ENCODE results near the gene SRRT. TPM values are rescaled to one million over a fixed set of nuclear protein-coding genes. Genes with fewer than 3 reads are reported as not detected.
A peak's percentile ranks its signal among the peaks of the same experiment; 100 is the strongest.

The SRRT gene
- total RNA-seq, 2 experiments from 2014 or later: 209 to 223 TPM

DNA sequence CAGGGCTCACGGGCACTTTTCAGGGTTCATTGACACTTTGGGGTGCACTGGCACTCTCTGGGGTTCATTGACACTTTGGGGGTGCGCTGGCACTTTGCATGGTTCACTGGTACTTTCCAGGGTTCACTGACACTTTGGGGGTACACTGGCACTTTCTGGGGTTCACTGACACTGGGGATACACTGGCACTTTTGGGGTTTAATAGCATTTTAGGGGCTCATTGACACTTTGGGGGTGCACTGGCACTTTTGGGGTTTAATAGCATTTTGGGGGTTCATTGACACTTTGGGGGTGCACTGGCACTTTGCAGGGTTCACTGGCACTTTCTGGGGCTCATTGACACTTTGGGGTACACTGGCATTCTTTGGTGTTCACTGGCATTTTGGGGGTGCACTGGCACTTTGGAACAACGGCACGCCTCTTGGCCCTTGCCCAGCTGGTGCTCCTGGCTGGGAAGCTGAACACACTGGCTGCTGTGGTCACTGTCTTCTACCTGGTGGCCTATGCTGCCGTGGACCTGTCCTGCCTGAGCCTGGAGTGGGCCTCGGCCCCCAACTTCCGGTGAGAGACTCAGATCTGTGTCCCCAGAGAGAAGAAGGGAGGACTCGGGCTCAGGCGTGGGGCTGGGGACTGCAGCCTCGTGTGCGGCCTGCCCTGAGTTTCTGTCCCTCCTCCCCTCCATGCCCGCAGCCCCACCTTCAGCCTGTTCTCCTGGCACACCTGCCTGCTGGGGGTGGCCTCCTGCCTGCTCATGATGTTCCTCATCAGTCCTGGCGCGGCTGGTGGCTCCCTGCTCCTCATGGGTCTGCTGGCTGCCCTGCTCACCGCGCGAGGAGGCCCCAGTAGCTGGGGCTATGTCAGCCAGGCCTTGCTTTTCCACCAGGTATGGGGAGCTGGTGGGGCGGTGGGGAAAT lies 13.9 kb upstream of the SRRT start:
- H3K27ac Mint-ChIP-seq: no peak overlapping the region
- intact Hi-C loops (cut with micrococcal nuclease): no loop called here
- CTCF ChIA-PET: no interaction called here

DNA sequence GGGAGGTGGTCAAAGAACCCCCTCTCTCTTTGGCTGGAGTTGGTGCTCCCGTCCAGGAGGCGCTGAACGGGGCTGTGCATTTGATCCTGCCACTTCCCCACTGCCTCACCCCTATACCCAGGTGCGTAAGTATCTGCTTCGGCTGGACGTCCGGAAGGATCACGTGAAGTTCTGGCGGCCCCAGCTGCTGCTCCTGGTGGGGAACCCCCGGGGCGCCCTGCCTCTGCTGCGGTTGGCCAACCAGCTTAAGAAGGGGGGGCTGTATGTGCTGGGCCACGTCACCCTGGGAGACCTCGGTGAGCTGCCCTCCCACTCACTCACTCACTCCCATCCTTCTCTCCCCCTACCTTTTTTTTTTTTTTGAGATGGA lies 13.3 kb upstream of the SRRT start:
- Mint-ChIP-seq H3K4me1 (ENCODE audit: low read depth) (no peaks in the 10 kb centered on the region), H3K27ac (no peak overlapping the region), H3K9me3 (no peaks in the 10 kb centered on the region), H3K4me3 (no peak overlapping the region), H3K36me3 (peaks cover 25% of the 10 kb centered on the region), H3K27me3 (no peaks in the 10 kb centered on the region)
- intact Hi-C loops (cut with micrococcal nuclease): no loop called here
- ChIA-PET POLR2A (no interaction called here), CTCF (no interaction called here)
- no peak for DNase-seq

More for the DNA sequence above, 13.9 kb upstream of the SRRT start:
- Mint-ChIP-seq H3K27me3 (no peaks in the 10 kb centered on the region), H3K4me1 (ENCODE audit: low read depth) (no peaks in the 10 kb centered on the region), H3K4me3 (no peak overlapping the region), H3K36me3 (peaks cover 25% of the 10 kb centered on the region), H3K9me3 (no peaks in the 10 kb centered on the region)
- no peak for DNase-seq
- POLR2A ChIA-PET: no interaction called here

DNA sequence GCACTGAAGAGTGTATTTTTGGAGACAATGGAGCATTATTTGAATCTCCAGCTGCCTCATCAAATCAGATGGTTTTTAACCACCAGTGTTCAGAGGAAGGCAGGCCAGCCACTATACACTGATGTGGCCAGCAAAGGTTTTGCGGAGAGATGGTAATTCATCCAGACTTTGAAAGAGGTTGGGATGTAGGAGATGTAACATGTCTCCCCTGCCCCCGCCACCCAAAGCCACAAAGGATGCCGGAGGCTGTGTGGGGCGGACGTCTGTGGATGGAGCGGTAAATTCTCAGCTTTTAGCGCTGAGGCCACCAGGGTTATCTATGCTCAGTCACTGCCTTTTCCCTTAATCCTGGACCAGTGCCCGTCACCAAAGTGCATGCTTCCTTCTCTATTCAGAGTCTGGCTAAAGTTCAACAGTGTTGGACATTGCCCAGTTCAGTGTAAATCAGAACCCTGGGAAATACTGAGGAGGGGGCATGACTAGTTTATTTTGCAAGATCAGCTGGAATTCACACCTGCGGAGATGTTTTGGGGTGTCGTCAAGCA lies 11.4 kb upstream of the SRRT start:
- Mint-ChIP-seq H3K36me3 (peaks cover 21% of the 10 kb centered on the region), H3K4me3 (no peak overlapping the region), H3K9me3 (no peaks in the 10 kb centered on the region), H3K27me3 (no peaks in the 10 kb centered on the region), H3K4me1 (ENCODE audit: low read depth) (peaks cover 9% of the 10 kb centered on the region), H3K27ac (no peak overlapping the region)
- CTCF ChIA-PET: interaction anchor here (0.6 kb wide), 1 partner anchor 15 kb away, joined by 3 read pairs; no protein-coding TSS in a partner anchor
- intact Hi-C loops (cut with micrococcal nuclease): no loop called here
- DNase-seq: no peak
- POLR2A ChIA-PET: interaction anchor here (1.0 kb wide), 1 partner anchor 12 kb away, joined by 3 read pairs; no protein-coding TSS in a partner anchor

DNA sequence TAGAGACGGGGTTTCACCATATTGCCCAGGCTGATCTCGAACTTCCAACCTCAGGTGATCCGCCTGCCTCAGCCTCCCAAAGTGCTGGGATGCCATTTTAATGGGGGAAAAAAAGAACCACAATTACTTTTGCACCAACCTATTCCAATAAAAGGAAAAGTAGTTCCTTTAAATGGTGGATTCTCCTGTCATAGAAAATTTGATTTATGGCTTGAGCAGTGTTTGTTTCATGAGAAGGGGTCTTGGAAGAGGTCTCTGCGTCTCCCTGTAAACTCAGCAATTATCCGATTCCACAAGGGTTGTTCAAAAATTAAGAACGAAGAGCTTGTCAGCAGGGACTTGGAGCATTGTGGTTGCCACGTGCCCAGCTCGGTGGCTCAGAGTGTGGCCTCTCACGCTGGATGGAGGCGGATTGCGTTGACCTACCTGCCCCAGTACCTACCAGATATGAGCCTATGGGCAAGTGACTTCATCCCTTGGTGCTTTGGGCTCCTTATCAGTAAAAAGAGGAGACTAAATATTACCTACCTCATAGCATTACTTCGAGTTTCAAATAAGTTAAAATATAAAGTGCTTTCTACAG lies 10.5 kb upstream of the SRRT start:
- ChIA-PET CTCF (no interaction called here), POLR2A (no interaction called here)
- peaks cover 9% of the 10 kb centered on the region for H3K4me1 Mint-ChIP-seq (ENCODE audit: low read depth)
- H3K27me3 Mint-ChIP-seq: no peaks in the 10 kb centered on the region
- intact Hi-C loops (cut with micrococcal nuclease): no loop called here
- no peaks in the 10 kb centered on the region for H3K9me3 Mint-ChIP-seq
- no peak overlapping the region for H3K4me3 Mint-ChIP-seq
- no peak for DNase-seq
- peaks cover 21% of the 10 kb centered on the region for H3K36me3 Mint-ChIP-seq
- H3K27ac Mint-ChIP-seq: no peak overlapping the region

DNA sequence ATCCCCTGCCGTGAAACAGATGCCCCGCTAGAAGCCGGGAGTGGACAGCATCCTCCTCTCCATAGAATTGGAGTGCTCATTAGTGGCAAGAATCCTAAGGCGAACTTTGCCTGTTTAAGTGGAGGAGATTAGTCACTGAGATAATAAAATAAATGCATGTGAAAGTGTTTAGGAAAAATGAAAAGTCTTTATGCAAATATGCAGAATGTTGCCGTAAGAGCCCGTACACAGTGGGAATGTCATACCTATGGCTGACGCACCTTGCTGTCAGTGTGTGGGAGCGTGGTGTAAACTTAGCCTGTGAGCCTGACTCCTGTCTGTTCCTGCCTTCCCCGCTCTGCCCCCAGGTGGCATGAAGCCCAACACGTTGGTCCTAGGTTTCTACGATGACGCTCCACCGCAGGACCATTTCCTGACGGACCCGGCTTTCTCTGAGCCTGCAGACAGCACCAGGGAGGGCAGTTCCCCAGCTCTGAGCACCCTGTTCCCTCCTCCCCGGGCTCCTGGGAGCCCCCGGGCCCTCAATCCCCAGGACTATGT lies 9.5 kb upstream of the SRRT start:
- H3K4me3 Mint-ChIP-seq: no peak overlapping the region
- POLR2A ChIA-PET: no interaction called here
- H3K9me3 Mint-ChIP-seq: no peaks in the 10 kb centered on the region
- H3K27me3 Mint-ChIP-seq: no peaks in the 10 kb centered on the region
- no peak for DNase-seq
- peaks cover 9% of the 10 kb centered on the region for H3K4me1 Mint-ChIP-seq (ENCODE audit: low read depth)
- intact Hi-C loops (cut with micrococcal nuclease): no loop called here
- no peak overlapping the region for H3K27ac Mint-ChIP-seq
- H3K36me3 Mint-ChIP-seq: peaks cover 12% of the 10 kb centered on the region
- CTCF ChIA-PET: no interaction called here

DNA sequence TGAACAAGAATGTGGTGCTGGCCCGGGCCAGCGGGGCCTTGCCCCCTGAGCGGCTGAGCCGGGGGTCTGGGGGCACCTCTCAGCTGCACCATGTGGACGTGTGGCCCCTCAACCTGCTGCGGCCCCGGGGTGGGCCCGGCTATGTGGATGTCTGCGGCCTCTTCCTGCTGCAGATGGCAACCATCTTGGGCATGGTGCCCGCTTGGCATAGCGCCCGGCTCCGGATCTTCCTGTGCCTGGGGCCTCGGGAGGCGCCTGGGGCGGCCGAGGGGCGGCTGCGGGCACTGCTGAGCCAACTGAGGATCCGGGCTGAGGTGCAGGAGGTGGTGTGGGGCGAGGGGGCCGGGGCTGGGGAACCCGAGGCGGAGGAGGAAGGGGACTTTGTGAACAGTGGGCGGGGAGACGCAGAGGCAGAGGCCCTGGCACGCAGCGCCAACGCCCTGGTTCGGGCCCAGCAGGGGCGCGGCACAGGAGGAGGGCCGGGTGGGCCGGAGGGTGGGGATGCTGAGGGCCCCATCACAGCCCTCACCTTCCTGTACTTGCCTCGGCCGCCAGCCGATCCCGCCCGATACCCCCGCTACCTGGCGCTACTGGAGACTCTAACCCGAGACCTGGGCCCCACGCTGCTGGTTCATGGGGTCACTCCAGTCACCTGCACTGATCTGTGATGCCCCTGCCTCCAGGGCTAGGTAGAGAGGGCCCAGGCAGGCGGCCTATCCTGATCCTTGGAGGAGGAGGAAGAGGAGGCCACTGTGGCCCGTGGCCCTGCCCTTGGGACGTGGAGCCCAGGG lies 8.8 kb upstream of the SRRT start:
- no peaks in the 10 kb centered on the region for H3K27me3 Mint-ChIP-seq
- no peak for DNase-seq
- intact Hi-C loops (cut with micrococcal nuclease): no loop called here
- H3K36me3 Mint-ChIP-seq: peaks cover 9% of the 10 kb centered on the region
- H3K9me3 Mint-ChIP-seq: no peaks in the 10 kb centered on the region
- CTCF ChIA-PET: interaction anchor here (1.1 kb wide), 1 partner anchor 160 kb away, joined by 3 read pairs; the partner anchor contains the start of gene POP7
- H3K27ac Mint-ChIP-seq: no peak overlapping the region
- peak overlapping the region; percentile 84 for H3K4me3 Mint-ChIP-seq
- POLR2A ChIA-PET: interaction anchor here (1.6 to 1.7 kb wide), 2 partner anchors 9 to 254 kb away, joined by 3 to 6 read pairs; partner anchors contain the start of genes MOSPD3 and SRRT
- peaks cover 9% of the 10 kb centered on the region for H3K4me1 Mint-ChIP-seq (ENCODE audit: low read depth)

DNA sequence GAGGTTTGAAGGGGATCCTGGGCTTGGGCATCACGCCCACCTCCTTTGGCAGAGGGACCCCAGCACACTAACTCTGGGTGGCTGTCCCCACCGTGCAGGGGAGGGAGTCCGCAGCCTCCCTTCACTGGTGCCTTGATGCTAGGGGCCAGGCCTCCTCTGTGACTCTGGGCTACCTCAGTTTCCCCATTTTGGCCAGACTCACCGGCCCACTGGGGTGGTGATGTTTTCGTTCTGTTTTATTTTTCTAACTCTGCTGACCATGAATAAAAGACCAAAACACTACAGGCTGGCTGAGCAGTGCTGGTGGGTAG lies 8.2 kb upstream of the SRRT start:
- ChIA-PET POLR2A (interaction anchor here (1.6 to 1.7 kb wide), 2 partner anchors 9 to 255 kb away, joined by 3 to 6 read pairs; partner anchors contain the start of genes MOSPD3 and SRRT), CTCF (interaction anchor here (1.1 kb wide), 1 partner anchor 161 kb away, joined by 3 read pairs; the partner anchor contains the start of gene POP7)
- H3K36me3 Mint-ChIP-seq: peaks cover 14% of the 10 kb centered on the region
- no peak for DNase-seq
- peak overlapping the region; percentile 84 for H3K4me3 Mint-ChIP-seq
- H3K27ac Mint-ChIP-seq: peak overlapping the region; percentile 89
- no peaks in the 10 kb centered on the region for H3K27me3 Mint-ChIP-seq
- H3K4me1 Mint-ChIP-seq (ENCODE audit: low read depth): peaks cover 9% of the 10 kb centered on the region
- intact Hi-C loops (cut with micrococcal nuclease): no loop called here
- H3K9me3 Mint-ChIP-seq: no peaks in the 10 kb centered on the region

DNA sequence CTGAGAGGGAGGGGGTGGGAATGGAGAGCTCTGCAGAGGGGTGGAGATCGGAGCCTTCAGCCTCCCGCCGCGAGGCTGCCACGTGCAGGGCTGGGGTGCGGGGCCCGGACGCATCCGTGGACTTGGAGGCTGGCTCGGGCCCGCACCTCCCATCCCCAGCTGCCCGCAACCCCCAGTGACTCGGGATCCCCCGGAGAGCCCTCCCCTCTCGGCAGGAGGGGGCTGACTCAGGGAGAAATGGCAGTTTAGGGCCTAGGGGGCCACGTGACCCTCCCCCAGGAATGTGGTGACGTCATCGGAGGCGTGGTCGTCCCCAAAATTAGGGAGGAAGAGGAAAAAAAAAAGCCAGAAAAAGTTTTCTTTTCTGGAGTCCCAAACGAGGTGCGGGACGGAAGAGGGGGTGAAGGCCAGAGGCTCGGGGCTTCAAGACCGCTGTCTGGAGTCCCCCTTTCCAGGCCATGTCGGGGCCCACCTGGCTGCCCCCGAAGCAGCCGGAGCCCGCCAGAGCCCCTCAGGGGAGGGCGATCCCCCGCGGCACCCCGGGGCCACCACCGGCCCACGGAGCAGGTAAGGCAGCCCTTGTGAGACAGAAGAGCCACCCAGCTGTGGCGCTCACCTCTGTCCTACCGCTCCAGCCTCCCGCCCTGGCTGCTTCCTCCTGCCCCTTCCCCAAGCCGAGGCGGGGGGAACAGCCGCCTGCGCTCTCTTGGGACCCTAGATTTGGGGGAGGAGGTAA lies 7.7 kb upstream of the SRRT start, which contains the start of gene TRIP6:
TSS of gene TRIP6 (plus strand) at position 348 of the 736 bp plus-strand sequence. CDS start at position 459, 111 bp downstream.
- H3K4me1 Mint-ChIP-seq (ENCODE audit: low read depth): peaks cover 9% of the 10 kb centered on the region
- peak within 1 kb of the TSS; percentile 89 for H3K27ac Mint-ChIP-seq
- H3K36me3 Mint-ChIP-seq: peaks cover 15% of the 10 kb centered on the region
- POLR2A ChIA-PET: interaction anchor here (1.6 to 1.7 kb wide), 2 partner anchors 8 to 255 kb away, joined by 3 to 6 read pairs; partner anchors contain the start of genes MOSPD3 and SRRT
- peak; percentile 81 for DNase-seq
- no peaks in the 10 kb centered on the region for H3K9me3 Mint-ChIP-seq
- no peaks in the 10 kb centered on the region for H3K27me3 Mint-ChIP-seq
- intact Hi-C loops (cut with micrococcal nuclease): no loop called here
- CTCF ChIA-PET: interaction anchor here (1.1 kb wide), 1 partner anchor 161 kb away, joined by 3 read pairs; the partner anchor contains the start of gene POP7
- H3K4me3 Mint-ChIP-seq: peak within 1 kb of the TSS; percentile 84

DNA sequence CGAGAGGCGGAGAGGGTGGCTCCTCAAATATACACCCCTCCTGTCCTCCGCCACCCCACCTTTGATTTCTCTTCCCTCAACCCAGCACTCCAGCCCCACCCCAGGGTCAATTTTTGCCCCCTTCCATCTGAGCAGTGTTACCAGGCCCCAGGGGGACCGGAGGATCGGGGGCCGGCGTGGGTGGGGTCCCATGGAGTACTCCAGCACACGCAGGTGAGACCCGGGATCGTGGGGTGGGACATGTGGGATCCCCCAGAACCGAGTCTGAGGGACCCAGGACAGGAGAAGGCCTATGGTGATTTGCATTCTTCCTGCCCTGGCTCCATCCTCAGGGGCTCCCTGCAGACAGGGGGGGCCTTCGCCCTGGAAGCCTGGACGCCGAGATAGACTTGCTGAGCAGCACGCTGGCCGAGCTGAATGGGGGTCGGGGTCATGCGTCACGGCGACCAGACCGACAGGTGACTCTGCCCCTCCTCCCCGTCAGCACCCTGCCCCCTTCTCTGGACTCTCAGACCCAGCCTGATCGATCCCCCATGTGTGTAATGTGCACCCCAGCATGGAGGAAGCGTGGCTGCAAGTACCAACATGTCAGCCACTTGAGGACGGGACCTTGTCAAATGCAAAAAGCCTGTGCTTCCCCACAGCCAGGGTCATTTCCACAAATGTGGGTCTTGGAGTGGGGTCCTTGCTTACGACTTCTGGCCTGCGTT lies 7.0 kb upstream of the SRRT start:
- ChIA-PET POLR2A (interaction anchor here (1.6 kb wide), 1 partner anchor 256 kb away, joined by 3 read pairs; the partner anchor contains the start of gene MOSPD3), CTCF (no interaction called here)
- no peak for DNase-seq

DNA sequence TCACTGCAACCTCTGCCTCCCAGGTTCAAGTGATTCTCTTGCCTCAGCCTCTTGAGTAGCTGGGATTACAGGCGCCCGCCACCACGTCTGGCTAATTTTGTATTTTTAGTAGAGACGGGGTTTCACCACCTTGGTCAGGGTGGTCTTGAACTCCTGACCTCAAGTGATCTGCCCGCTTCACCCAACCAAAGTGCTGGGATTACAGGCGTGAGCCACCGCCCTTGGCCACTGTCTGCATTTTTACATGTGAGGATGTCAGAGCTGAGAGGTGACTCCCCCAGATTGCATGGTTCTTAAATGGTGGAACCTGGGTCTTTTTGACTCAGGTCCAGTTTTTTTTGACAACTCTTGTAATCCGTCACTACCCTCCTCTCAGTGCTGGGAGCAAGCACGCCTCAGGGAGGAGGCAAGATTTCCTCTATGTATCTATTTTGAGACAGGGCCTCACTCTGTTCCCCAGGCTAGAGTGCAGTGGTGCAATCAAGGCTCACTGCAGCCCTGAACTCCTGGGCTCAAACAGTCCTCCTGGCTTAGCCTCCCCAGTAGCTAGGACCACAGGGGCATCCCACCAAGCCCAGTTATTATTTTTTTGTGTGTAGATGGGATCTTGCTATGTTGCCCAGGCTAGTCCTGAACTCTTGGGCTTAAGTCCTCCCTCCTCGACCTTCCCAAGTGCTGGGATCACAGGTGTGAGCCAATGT lies 1.2 kb upstream of the SRRT start:
- Mint-ChIP-seq H3K9me3 (no peaks in the 10 kb centered on the region), H3K4me3 (peak overlapping the region; percentile 99), H3K36me3 (peaks cover 53% of the 10 kb centered on the region), H3K27ac (peak overlapping the region; percentile 100), H3K27me3 (no peaks in the 10 kb centered on the region), H3K4me1 (ENCODE audit: low read depth) (peaks cover 35% of the 10 kb centered on the region)
- POLR2A ChIA-PET: interaction anchor here (0.6 to 5.3 kb wide), 3 partner anchors 14 to 168 kb away, joined by 3 to 107 read pairs (median 14); partner anchors contain the start of genes SLC12A9 and UFSP1
- CTCF ChIA-PET: interaction anchor here (0.7 kb wide), 1 partner anchor 14 kb away, joined by 3 read pairs; no protein-coding TSS in a partner anchor
- intact Hi-C loops (cut with micrococcal nuclease): loop anchor here (2.0 kb wide), 2 partner anchors 21 to 37 kb away; partner anchors contain the start of gene SLC12A9
- no peak for DNase-seq

More for the DNA sequence above, 7.0 kb upstream of the SRRT start:
- peaks cover 9% of the 10 kb centered on the region for H3K4me1 Mint-ChIP-seq (ENCODE audit: low read depth)
- no peaks in the 10 kb centered on the region for H3K27me3 Mint-ChIP-seq
- H3K27ac Mint-ChIP-seq: peak overlapping the region; percentile 89
- H3K4me3 Mint-ChIP-seq: peak overlapping the region; percentile 84
- peaks cover 14% of the 10 kb centered on the region for H3K36me3 Mint-ChIP-seq
- intact Hi-C loops (cut with micrococcal nuclease): no loop called here
- no peaks in the 10 kb centered on the region for H3K9me3 Mint-ChIP-seq
